ENCODE measurements around the gene ZDHHC22.

Gene ZDHHC22

GRCh38 chr14:77125823-77126325 is 15.7 kb downstream of the ZDHHC22 start:
- DNase-seq = no peak

- DNase-seq = no peak
Observed at GRCh38 chr14:77125281-77125801, 16.2 kb downstream of the ZDHHC22 start.

GRCh38 chr14:77124345-77125280 is 17.0 kb downstream of the ZDHHC22 start:
- peak; percentile 61 for DNase-seq

GRCh38 chr14:77123381-77124325 is 17.9 kb downstream of the ZDHHC22 start:
- DNase-seq = no peak

GRCh38 chr14:77122526-77123125 is 19.0 kb downstream of the ZDHHC22 start:
- peak; percentile 21 for DNase-seq

- peak; percentile 76 for DNase-seq
Observed at GRCh38 chr14:77120771-77121743, 20.5 kb downstream of the ZDHHC22 start.

- DNase-seq = no peak
Observed at GRCh38 chr14:77119851-77120250, 21.7 kb downstream of the ZDHHC22 start.

- DNase-seq = no peak
Observed at GRCh38 chr14:77116172-77116817, 25.3 kb downstream of the ZDHHC22 start.

- DNase-seq = no peak
Observed at GRCh38 chr14:77114609-77115008, 27.0 kb downstream of the ZDHHC22 start.

- DNase-seq = no peak
Observed at GRCh38 chr14:77113644-77114043, 27.9 kb downstream of the ZDHHC22 start.

- no peak for DNase-seq
Observed at GRCh38 chr14:77111021-77111420, 30.6 kb downstream of the ZDHHC22 start.

- DNase-seq = no peak
Observed at GRCh38 chr14:77110286-77110685, 31.3 kb downstream of the ZDHHC22 start.

GRCh38 chr14:77109656-77110055 is 31.9 kb downstream of the ZDHHC22 start:
- no peak for DNase-seq

- no peak for DNase-seq
Observed at GRCh38 chr14:77108753-77109152, 32.8 kb downstream of the ZDHHC22 start.

GRCh38 chr14:77107228-77107627 is 34.4 kb downstream of the ZDHHC22 start:
- no peak for DNase-seq

GRCh38 chr14:77106666-77107065 is 34.9 kb downstream of the ZDHHC22 start:
- no peak for DNase-seq

GRCh38 chr14:77105145-77105939 is 36.2 kb downstream of the ZDHHC22 start:
- DNase-seq = no peak

GRCh38 chr14:77104393-77104792 is 37.2 kb downstream of the ZDHHC22 start:
- DNase-seq = no peak

GRCh38 chr14:77103951-77104350 is 37.6 kb downstream of the ZDHHC22 start:
- no peak for DNase-seq

GRCh38 chr14:77103475-77103874 is 38.1 kb downstream of the ZDHHC22 start:
- DNase-seq = no peak
